RPMI7951 (cell line): ENCODE results near the gene CFAP141. TPM values are rescaled to one million over a fixed set of nuclear protein-coding genes. Genes with fewer than 3 reads are reported as not detected.
"Not testable (repeated sequence)": the region's sequence is repeated elsewhere in the genome, so short reads cannot be mapped to it uniquely, and the experiment has no call there.

Experiments
- DNase-seq: peaks from one replicate; pipeline ENCODE4 v3.0.0-alpha.2; 2012; ENCODE audit warnings: low read depth
- total RNA-seq: library from RNA; depleted of rRNA; stranded (reverse); fragments of >200 nt; shearing (Covaris generic); gene quantifications from 2 replicates; pipeline ENCODE4 v1.2.3, GENCODE V29; 2014; rRNA removed

Gene CFAP141
- total RNA-seq: not detected in 2 replicates

DNA sequence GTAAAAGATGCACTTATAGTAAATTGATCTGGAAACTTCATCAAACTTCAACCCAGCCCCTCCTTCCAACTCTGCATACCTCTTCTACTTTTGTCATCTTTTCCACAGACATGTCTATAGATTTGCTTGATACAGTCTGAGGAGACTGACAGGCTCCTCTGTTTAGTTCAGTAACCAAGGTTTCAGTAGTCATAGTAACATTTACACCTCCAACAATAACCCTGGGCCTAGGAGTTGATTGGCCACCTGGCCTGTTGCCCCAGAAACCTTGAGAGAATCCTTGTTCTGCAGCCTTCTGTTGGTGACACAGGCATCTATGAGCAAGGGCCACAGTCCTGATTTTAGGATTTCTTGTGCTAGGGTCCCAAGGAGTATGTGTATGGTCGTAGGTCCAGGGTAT, at the start of gene CFAP141:
CFAP141 (minus strand) TSS at position 138 of the 400 bp plus-strand sequence; CDS start at position 112, 26 bp downstream.
- peak; percentile 20 for DNase-seq

- DNase-seq: no peak
Observed at GRCh38 chr1:154253671-154254070, 47.5 kb upstream of the CFAP141 start.

- no peak for DNase-seq
Observed at GRCh38 chr1:154241703-154242351, 35.7 kb upstream of the CFAP141 start.

DNA sequence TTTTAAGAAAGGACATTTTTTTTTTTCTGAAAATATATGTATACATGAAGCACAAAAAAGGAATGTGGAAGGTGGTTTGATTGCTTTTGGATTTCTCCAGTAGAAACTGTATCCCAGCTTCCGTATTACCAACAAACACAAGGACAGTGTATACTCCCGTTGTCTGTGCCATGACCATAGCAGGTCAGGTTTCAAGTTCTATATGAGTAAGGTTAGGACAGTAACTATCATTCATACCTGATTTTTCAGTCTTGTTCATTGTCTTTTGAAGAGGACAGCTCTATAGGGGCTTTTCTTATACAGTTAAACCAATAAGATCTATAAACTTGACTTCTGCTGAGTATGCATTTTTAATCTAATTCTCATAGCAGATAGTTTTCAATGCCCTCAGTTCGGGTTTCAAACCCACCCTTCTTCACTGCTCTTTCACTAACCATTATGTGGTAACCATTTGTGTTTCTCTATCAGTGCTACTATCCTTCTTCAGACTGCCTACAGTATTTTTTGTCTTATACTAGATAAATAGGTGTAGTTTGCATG, 34.2 kb upstream of the CFAP141 start:
- no peak for DNase-seq

DNA sequence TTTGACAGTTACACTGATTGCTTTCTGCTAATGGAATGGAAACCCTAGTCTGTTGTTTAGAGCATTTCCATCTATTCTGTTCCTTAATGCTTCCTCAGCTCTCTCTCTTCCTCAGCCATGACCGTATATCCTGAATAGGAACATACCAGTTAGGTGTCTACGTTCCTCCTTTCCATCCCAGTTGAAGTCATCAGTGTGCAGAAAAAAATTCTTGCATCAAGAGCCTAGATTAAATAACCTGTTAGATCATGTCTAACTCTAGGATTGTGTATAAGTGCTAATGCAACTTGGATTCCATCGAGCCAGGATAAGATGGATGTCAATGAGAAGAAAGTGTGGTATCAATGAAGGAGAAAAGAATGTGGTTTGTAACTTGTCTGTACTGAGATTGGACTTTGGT, 33.4 kb upstream of the CFAP141 start:
- no peak for DNase-seq

DNA sequence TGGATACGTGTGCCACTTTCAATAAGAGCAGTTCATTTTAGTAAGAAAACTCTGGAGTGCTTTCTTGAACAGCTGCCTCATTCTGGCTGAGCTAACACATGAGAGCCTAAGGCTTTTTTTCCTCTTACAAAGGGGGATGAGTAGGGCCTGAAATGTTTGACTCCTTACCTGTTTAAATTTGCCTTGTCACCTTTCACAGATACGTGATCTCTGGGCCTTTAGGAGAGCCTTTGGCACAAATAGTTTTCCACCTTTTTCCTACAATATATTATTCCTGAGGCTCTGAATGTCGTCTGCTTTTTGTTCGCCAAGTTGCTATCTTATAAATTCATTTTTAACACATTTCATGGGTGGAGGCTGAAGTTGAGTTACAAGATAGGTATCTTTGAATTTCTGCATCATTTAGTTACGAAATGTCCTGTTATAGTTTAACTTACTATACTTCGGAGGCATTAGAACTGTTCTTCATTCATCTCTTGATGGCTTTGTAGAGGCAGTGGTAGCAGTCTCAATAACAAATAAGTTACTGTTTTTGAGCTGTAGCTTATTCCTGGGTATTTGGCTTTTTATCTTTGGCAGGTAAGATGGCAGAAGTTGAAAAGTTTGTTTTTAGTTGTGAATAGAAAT, 31.9 kb upstream of the CFAP141 start:
- no peak for DNase-seq

GRCh38 chr1:154237435-154237834, 31.3 kb upstream of the CFAP141 start:
- DNase-seq: no peak

GRCh38 chr1:154236855-154237254, 30.7 kb upstream of the CFAP141 start:
- no peak for DNase-seq

- peak; percentile 6 for DNase-seq
Observed at GRCh38 chr1:154233127-154233526, 27.0 kb upstream of the CFAP141 start.

DNA sequence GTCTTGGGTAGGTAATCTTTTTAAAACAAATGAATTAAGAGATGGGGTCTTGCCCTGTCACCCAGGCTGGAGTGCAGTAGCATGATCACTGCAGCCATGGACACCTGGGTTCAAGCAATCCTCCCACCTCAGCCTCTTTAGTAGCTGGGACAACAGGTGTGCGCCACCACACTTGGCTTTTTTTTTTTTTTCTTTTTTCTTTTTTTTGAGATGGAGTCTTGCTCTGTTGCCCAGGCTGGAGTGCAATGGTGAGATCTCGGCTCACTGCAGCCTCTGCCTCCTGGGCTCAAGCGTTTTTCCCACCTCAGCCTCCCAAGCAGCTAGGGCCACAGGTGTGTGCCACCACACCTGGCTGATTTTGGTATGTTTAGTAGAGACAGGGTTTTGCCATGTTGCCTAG, 25.0 kb upstream of the CFAP141 start:
- DNase-seq: not testable (repeated sequence)

DNA sequence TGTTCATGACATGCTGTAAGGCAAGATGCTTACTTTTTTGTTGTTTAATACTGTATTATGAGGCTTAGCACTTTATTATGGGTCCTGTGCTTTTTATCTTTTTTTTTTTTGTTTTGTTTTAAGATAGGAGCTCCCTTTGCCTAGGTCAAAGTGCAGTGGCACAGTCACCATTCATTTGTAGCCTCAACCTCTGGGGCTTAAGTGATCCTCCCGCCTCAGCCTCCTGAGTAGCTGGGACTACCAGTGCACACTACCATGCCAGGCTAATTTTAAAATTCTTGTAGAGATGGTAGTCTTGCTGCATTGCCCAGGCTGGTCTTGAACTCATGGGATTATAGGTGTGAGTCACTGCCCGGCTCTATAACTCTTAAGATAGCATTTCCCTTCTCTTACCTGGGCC, 19.2 kb upstream of the CFAP141 start:
- no peak for DNase-seq

- DNase-seq: no peak
Observed at GRCh38 chr1:154223621-154224020, 17.5 kb upstream of the CFAP141 start.

- DNase-seq: no peak
Observed at GRCh38 chr1:154222918-154223317, 16.8 kb upstream of the CFAP141 start.

DNA sequence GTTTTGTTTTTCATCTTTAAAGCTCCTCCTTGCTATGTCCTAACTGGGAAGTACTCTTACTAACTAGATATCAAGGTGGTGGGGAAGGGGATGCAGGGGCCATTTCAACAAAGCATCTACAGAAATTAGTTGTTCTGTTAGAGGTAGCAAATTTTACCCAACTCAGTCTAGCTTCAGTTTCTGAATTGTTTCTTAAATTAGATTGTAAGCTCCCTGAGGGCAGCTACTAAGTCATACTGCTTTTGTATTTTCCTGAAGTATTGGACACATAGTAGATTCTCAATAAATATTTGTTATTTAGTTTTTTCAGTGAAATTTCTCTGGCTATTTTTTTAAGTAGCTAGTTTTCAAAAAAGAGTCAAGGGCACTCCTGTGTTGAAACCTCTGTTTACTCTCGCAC, 16.4 kb upstream of the CFAP141 start:
- no peak for DNase-seq

DNA sequence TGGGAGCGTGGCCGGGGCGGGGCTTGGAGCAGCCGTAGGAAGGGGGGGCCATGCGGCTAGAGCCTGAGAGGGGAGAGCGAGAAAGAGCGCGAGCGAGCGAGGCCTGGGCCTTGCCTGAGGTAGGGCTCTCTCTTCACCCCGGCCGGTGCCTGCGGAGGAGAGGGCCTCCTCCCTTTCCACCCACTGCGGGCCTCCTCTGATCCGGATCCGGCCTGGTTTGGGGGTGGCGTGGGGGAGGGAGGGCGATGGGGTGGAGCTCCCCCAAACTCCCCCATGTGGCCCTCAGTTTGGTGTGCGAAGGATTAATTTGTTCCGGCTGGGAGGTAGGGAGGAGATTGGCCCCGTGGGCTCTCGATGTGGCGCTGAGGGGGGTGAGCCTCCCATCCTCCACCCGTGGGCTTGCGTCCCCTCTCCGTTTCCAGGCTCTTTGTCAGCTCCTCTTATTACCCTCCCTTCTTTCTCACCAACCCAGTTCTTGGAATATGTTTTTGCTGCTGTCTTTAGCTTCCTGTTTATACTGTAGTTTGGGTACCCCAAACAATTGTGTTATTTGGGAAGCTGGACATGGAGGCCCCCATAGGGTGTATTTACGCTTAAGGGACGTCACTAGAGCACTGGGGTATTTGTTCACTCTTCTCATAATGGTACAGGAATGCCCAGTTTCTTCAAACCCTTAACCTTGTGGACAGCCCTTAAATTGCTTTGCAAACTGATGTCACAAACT, 15.3 kb upstream of the CFAP141 start:
- DNase-seq: peak; percentile 58

- no peak for DNase-seq
Observed at GRCh38 chr1:154220970-154221277, 14.8 kb upstream of the CFAP141 start.

DNA sequence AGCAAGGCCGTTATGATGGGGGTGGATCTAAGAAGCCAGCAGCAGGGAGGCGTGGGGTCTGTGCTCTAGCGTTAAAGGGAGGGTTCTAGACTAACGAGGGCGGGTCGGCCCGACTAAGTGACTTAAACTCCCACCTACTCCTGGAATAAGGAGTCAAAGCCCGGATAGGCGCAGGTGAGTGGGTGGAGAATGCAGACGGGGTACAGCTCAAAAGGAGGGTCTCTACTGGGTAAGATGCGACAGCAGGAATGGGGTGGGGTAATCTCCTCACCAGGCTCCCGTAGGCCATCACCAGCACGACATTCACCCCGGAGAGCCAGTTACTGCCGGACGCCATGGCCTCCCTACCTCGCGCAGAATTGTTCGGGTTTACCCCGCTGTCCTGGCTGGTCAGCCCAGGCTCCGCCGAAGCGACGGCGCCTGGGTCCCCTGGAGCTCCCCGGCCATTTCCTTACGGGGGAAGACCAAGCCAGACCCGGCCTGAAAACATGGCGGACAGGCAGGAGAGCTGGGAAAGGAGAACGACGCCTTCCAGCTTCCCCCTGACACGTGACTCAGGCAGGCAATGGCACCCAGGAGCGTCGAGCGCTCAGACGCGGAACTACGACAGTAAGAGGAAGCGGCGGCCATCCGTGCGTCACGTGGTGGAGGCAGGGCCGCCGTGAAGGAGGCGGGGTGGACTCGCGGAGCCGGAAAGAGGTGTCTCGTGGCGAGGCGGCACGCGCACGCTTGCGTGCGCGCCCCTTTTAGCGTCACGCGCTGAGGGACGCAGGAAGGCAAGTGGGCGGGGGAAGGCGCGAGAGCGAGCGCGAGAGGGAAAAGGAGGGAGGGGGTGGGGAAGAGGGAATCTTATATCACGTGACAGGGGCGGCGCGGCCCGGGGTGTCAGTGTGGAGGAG, 14.2 kb upstream of the CFAP141 start, which contains the start of gene UBAP2L:
UBAP2L (plus strand) TSS at position 885 of the 899 bp plus-strand sequence. CDS start 4,169 bp downstream, outside the sequence.
- peak; percentile 98 for DNase-seq

GRCh38 chr1:154219541-154219940, 13.4 kb upstream of the CFAP141 start:
- DNase-seq: peak; percentile 26

DNA sequence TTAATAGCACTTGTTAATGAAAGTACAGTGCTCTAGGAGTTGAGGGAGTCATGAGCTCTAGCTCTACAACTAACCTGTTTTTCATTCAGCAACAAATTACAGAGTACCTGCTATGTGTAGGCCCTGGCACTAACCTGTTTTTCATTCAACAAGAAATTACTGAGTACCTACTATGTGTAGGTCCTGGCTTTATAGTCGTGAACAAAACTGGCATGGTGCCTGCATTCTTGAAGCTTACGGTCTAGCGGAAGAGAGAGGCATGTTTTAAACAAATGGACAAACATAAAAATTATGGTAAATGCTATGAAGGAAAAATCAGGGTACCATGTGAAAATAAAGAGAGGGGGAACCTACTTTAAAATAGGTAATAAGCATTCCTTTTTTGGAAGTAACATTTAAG, 12.4 kb upstream of the CFAP141 start:
- DNase-seq: no peak

GRCh38 chr1:154213274-154213673, 7.1 kb upstream of the CFAP141 start:
- DNase-seq: peak; percentile 49

- no peak for DNase-seq
Observed at GRCh38 chr1:154212083-154212482, 6.0 kb upstream of the CFAP141 start.
